Inferior parietal cortex (tissue), 1 donor: Measurements from ENCODE around the gene CAPN13.

Experiments used
- DNase-seq: peaks from one replicate; pipeline ENCODE4 v3.0.0-alpha.2; 2016; ENCODE audit errors: extremely low spot score

The CAPN13 gene

GRCh38 chr2:30807249-30807648 lies at the start of gene CAPN13:
Gene CAPN13, minus strand, starts transcription at chr2:30807446. Its CDS starts 20,121 bp downstream, at chr2:30787325.
- DNase-seq = no peak

GRCh38 chr2:30847841-30848240 lies 40.6 kb upstream of the CAPN13 start:
- DNase-seq = no peak

GRCh38 chr2:30847329-30847728 lies 40.1 kb upstream of the CAPN13 start:
- DNase-seq = no peak

- no peak for DNase-seq
These were observed 21.3 kb upstream of the CAPN13 start for GRCh38 chr2:30828586-30828985.

GRCh38 chr2:30826916-30827315 lies 19.7 kb upstream of the CAPN13 start:
- DNase-seq = no peak

GRCh38 chr2:30826481-30826880 lies 19.2 kb upstream of the CAPN13 start:
- no peak for DNase-seq

GRCh38 chr2:30823452-30823851 lies 16.2 kb upstream of the CAPN13 start:
- DNase-seq = peak; percentile 48

GRCh38 chr2:30821960-30822359 lies 14.7 kb upstream of the CAPN13 start:
- no peak for DNase-seq

- DNase-seq = peak; percentile 72
These were observed 13.3 kb upstream of the CAPN13 start for GRCh38 chr2:30820381-30821055.

GRCh38 chr2:30809938-30810337 lies 2.7 kb upstream of the CAPN13 start:
- no peak for DNase-seq

- DNase-seq = no peak
These were observed 1.4 kb upstream of the CAPN13 start for GRCh38 chr2:30808695-30809094.

- no peak for DNase-seq
These were observed 4.0 kb downstream of the CAPN13 start for GRCh38 chr2:30803281-30803680.

GRCh38 chr2:30802611-30803010 lies 4.6 kb downstream of the CAPN13 start:
- no peak for DNase-seq

- no peak for DNase-seq
These were observed 5.3 kb downstream of the CAPN13 start for GRCh38 chr2:30801821-30802455.

GRCh38 chr2:30800159-30800558 lies 7.1 kb downstream of the CAPN13 start:
- DNase-seq = no peak

GRCh38 chr2:30799366-30799765 lies 7.9 kb downstream of the CAPN13 start:
- DNase-seq = no peak

- no peak for DNase-seq
These were observed 8.7 kb downstream of the CAPN13 start for GRCh38 chr2:30798536-30798991.

GRCh38 chr2:30797381-30798015 lies 9.7 kb downstream of the CAPN13 start:
- DNase-seq = no peak

- no peak for DNase-seq
These were observed 10.5 kb downstream of the CAPN13 start for GRCh38 chr2:30796699-30797098.

- no peak for DNase-seq
These were observed 14.7 kb downstream of the CAPN13 start for GRCh38 chr2:30792521-30792920.

- no peak for DNase-seq
These were observed 16.4 kb downstream of the CAPN13 start for GRCh38 chr2:30790879-30791278.

- no peak for DNase-seq
These were observed 17.5 kb downstream of the CAPN13 start for GRCh38 chr2:30789670-30790210.
